Measurements from ENCODE around the gene CAMK2G.
"Not testable (repeated sequence)": the region's sequence is repeated elsewhere in the genome, so short reads cannot be mapped to it uniquely, and the experiment has no call there.

CAMK2G gene

GRCh38 chr10:73788864-73789658, 85.3 kb downstream of the CAMK2G start:
- no peak for DNase-seq

GRCh38 chr10:73787031-73787800, 87.1 kb downstream of the CAMK2G start:
- DNase-seq: not testable (repeated sequence)

- no peak for DNase-seq
These were observed 87.9 kb downstream of the CAMK2G start for GRCh38 chr10:73786512-73786885.

DNA sequence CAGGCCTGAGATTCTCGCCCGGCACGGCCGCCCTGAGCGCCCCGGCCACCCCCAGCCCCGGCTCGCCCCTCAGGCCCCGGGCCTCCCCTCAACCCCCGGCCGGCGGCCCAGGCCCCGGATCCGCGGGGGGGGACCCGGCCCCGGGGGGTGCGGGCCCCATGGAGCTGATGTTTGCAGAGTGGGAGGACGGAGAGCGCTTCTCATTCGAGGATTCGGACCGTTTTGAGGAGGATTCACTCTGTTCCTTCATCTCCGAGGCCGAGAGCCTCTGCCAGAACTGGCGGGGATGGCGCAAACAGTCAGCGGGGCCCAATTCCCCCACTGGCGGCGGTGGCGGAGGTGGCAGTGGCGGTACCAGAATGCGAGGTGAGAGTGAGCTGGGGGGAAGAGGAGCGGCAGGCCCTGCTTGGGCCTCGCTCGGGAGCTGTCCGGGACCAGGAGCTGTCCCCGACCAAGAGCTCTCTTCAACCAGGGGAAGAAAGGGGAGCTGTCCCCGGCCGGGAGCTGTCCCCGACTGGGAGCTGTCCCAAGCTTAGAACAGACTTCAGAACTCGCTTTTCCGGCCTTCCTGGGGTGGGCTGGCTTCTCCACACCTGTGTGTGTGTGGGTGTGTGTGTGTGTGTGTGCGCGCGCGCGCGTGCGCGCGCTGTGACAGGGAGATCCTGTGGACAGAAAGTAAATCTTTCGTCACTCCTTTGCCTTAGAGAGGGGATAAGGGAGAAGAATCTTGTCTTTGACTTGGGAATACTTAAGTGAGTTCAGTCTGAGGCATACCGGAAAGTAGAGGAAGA, 88.4 kb downstream of the CAMK2G start:
- DNase-seq: no peak

DNA sequence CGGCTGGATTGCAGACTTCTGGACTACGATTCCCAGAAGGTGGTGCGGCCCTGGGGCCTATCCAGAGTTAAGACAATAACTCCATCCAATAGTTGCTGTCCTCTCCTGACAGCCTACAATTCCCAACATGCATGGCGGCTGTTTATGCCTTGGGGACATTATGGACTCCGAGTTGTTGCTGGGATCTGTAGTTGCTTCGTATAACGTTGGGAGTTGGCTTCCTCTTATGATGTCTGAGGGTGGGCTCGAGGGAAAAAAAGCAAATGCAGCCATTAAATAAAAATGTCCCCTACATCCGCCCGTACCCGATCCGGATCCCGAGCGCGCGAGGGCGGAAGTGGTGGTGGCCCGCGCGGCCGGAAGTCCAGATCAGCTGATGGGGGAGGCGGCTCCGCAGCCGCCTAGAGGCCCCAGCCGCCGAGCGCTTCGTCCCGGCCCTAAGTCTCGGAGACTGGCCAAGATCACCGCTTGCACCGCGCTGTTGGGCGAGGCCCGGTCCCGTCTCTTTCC, 89.1 kb downstream of the CAMK2G start, which contains the start of gene ZSWIM8:
Gene ZSWIM8 (plus strand): TSS at position 396 of the 510 bp plus-strand sequence. CDS start 273 bp downstream, outside the sequence.
- DNase-seq: peak; percentile 85

DNA sequence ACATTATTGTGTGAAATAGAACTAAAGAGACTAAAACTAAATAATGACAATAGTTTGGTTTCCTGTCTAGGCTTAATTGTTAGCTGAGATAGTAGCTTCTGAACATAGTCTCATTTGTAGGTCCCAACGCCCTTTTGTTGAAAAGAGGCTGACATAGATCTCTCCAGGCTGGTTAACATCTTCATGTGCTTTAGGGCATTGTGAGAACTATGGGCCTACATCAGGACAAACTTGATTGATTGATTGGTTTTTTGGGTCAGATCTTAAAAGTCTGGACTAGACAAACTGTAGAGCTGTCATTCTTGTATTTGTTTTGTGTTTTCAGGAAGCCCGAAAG, 91.6 kb downstream of the CAMK2G start:
- DNase-seq: no peak

DNA sequence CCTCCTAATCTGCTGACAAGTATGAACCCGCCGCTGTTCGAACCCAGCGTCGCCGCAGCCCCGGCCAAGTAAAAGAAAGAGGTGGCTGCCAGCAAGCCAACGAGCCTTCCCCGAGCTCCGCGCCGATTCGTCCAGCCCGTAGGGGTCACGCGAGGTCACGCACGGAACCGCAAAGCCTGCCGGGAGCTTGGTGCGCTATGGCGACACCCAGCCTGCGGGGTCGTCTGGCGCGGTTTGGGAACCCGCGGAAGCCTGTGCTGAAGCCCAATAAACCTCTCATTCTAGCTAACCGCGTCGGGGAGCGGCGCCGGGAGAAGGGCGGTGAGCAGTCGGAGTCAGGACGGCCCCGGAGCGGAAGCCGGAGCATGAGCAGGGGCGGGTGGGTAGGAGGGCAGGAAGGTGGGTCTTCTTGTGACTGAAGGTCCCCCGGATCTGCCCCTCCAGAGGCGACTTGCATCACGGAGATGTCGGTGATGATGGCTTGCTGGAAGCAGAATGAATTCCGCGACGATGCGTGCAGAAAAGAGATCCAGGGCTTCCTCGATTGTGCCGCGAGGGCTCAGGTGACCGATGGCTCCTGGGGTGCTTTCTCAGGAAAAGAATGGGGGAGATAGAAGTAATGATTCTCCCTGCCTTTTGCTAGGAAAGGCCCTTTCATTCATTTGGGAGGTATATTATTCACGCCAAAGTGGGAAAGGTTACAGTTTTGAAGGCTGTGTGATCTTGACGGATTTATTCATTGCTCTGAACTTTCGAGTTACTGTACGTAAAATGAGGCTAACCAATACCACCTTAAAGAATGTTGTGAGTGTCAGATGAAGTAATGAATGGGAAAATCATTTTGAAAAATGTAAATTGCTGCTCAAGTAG, 92.2 kb downstream of the CAMK2G start, which contains the start of gene CHCHD1:
Gene CHCHD1 (plus strand): TSS at position 170 of the 870 bp plus-strand sequence. CDS start 28 bp downstream, at position 198.
- DNase-seq: peak; percentile 66

DNA sequence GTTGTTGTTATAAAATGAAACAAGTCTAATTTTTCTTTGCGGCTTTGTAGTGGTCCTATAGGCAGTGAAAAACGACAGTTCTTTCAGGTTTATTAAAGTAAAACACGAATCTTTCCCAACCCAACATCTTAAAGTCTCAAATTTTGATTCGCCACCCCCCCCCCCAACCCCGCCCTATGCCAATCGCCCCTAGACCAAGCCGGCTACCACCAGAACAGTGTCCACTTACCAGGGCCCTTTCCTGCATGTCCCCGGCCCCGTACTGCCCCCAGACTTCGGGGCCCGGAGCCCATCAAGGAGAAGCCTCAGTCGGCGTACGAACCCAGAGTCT, 92.8 kb downstream of the CAMK2G start:
- no peak for DNase-seq

DNA sequence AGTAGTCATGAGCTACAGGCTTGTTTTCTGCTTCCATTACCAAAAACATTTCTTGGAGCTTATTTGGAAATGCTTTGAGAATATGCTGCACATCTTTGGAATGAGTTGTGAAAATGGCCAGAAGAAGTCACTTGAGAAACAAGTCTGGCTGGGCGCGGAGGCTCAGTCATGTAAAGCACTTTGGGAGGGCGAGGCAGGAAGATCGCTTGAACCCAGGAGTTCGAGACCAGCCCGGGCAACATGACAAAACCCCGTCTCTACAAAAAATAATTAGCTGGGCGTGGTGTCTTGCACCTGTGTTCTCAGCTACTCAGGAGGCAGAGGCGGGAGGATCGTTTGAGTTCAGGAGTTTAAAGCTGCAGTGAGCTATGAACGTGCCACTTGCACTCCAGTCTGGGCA, 93.4 kb downstream of the CAMK2G start:
- no peak for DNase-seq

- DNase-seq: no peak
These were observed 94.1 kb downstream of the CAMK2G start for GRCh38 chr10:73780301-73780700.

DNA sequence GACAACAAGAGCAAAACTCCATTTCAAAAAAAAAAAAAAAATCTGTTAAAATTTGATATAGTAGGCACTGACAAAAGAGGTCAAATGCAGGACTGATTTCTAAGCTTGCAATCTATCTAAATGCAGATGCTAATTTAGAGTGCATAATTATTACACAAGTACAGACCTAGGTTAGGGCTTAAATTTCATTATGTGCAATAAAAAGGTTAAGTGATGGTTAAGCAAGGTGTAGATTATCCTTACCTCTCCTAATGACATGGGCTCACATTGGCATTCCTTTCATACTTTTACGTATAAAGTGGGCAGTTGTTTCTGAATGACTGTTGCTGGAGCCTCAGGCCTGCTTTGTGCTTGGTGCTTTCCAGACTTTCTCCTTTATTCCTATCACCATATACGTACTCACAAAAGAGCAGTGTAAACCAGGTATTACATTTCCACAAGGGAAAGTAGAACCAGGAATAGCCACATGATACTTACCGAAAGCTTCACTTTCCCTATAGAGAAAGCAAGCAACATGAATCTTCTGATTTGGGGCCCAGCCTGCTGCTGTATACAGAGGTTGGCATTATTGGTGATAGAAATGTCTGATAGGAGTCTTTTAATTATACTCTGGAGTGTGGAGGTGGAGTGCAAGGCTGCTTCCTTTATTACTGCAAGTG, 94.7 kb downstream of the CAMK2G start:
- no peak for DNase-seq

DNA sequence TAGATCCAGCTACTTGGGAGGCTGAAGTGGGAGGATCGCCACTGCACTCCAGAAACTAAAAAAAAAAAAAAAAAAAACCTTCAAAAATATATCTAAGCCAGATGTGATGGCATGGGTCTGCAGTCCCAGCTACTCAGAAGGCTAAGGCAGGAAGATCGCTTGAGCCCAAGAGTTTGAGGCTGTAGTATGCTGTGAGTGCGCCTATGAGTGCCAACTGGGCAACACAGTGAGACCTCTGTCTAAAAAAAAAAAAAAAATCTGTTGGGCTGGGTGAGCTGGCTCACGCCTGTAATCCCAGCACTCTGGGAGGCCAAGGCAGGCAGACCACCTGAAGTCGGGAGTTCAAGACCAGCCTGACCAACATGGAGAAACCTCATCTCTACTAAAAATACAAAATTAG, 95.3 kb downstream of the CAMK2G start:
- no peak for DNase-seq

DNA sequence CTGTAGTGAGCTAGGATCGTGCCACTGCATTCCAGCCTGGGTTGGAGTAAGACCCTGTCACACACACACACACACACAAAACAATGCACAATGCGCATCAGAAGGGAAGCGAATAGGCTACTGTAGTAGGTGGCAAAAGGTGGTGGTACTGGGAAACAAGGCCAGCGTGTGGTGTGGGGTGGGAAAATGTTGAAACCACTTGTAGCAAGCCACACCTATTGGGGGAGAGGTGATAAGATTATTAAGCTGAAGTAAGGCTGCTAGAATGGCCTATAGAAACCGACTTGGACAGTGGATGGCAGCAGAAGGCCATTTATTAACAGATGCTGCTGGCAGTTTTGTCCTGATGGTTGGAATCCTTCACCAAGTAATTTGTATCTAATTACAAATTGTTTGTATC, 99.7 kb downstream of the CAMK2G start:
- no peak for DNase-seq

DNA sequence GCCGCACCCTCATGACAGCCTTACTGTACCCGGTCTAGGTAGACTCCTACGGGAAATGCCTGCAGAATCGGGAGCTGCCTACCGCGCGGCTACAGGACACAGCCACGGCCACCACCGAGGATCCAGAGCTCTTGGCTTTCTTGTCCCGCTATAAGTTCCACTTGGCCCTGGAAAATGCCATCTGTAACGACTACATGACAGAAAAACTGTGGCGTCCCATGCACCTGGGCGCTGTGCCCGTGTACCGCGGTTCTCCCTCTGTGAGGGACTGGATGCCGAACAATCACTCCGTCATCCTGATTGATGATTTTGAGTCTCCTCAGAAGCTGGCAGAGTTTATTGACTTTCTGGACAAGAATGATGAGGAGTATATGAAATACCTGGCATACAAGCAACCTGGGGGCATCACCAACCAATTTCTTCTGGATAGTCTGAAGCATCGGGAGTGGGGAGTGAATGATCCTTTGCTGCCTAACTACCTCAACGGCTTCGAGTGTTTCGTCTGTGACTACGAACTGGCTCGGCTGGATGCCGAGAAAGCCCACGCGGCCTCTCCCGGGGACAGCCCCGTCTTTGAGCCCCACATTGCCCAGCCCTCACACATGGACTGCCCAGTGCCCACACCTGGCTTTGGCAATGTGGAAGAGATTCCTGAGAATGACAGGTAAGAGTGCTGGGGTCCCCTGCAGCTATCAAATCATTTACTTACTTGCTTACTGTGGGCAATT, 101.0 kb downstream of the CAMK2G start:
- no peak for DNase-seq

GRCh38 chr10:73772281-73773151, 101.8 kb downstream of the CAMK2G start:
- DNase-seq: peak; percentile 35

DNA sequence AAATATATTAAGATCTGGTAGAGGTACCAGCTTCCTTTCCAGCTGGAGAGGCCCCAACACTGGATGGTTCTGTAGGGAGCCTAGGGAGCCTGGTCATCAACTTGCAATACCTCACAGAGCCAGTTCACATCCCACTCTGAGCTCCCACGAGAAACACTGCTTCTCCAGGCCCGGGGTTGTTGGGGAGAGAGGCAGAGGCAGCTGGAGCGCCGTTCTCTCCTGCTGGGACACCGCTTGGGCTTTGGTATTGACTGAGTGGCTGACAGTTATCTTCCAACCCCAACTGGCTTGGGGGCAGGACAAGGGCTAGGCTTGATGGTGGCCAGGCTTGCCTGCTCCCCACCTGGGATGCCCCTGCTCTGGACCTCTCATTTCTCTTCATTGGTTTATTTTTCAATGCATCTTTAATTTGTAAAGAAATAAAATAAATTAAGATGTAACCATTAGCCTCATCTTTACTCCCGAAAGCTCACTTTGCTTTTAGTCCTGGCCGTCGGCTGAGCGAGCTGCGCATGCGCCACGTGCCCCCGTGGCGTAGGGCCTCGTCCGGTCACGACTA, 102.6 kb downstream of the CAMK2G start:
- peak; percentile 12 for DNase-seq

- DNase-seq: no peak
These were observed 105.0 kb downstream of the CAMK2G start for GRCh38 chr10:73769396-73769795.

DNA sequence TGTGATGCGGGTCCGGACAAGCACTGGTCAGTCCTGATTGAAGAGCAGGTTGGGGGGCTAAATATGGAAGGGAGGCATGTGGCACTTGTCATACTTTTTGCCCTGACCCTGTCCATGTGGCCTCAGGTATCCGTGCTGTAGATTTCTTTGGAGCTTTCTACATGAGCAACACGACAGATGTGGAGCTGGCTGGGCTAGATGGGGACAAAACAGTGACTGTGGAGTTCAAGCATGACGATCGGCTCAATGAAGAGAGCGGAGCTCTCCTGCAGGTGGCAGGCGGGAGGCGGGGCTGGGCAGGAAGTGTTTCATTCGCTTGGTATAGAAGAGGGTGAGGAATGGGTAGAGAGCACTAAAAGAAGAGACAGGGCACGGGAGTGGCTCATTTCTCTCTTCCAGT, 105.5 kb downstream of the CAMK2G start:
- DNase-seq: no peak

GRCh38 chr10:73765066-73765465, 109.3 kb downstream of the CAMK2G start:
- DNase-seq: no peak

GRCh38 chr10:73763343-73763742, 111.0 kb downstream of the CAMK2G start:
- DNase-seq: no peak

All from NCI-H1694 treated with DMSO at 0.1 percent for 48 hours (cell line).